ENCODE data around the gene TIMP2. TPM values are rescaled to one million over a fixed set of nuclear protein-coding genes. Genes with fewer than 3 reads are reported as not detected.

The TIMP2 gene
- total and polyA plus RNA-seq, 2 of the 13 experiments (the other 11 are each of a cell fraction or from before 2014, with no cell fraction given) = 3.8 to 8.5 TPM

GRCh38 chr17:78862073-78863023, 62.8 kb downstream of the TIMP2 start (continued):
- TF ChIP-seq, protein P1, sequence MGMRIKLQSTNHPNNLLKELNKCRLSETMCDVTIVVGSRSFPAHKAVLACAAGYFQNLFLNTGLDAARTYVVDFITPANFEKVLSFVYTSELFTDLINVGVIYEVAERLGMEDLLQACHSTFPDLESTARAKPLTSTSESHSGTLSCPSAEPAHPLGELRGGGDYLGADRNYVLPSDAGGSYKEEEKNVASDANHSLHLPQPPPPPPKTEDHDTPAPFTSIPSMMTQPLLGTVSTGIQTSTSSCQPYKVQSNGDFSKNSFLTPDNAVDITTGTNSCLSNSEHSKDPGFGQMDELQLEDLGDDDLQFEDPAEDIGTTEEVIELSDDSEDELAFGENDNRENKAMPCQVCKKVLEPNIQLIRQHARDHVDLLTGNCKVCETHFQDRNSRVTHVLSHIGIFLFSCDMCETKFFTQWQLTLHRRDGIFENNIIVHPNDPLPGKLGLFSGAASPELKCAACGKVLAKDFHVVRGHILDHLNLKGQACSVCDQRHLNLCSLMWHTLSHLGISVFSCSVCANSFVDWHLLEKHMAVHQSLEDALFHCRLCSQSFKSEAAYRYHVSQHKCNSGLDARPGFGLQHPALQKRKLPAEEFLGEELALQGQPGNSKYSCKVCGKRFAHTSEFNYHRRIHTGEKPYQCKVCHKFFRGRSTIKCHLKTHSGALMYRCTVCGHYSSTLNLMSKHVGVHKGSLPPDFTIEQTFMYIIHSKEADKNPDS (CRISPR knock-in tag; IDR thresholded peaks at IDR 0.05) = no peak
- TF ChIP-seq ELF3 (CRISPR knock-in tag; IDR thresholded peaks at IDR 0.05) (no peak), ZNF354B (CRISPR knock-in tag; IDR thresholded peaks at IDR 0.05) (no peak), GATAD2A (CRISPR knock-in tag; IDR thresholded peaks at IDR 0.05) (no peak), NFIB (CRISPR knock-in tag; IDR thresholded peaks at IDR 0.05; ENCODE audit: borderline replicate concordance) (no peak), THAP11 (CRISPR knock-in tag; IDR thresholded peaks at IDR 0.05) (no peak), ZNF564 (CRISPR knock-in tag; IDR thresholded peaks at IDR 0.05) (no peak), STAT5B (CRISPR knock-in tag; IDR thresholded peaks at IDR 0.05) (no peak), NRL (CRISPR knock-in tag; IDR thresholded peaks at IDR 0.05; ENCODE audit: borderline replicate concordance) (no peak), CC2D1A (CRISPR knock-in tag; IDR thresholded peaks at IDR 0.05) (no peak), ZFP41 (CRISPR knock-in tag; IDR thresholded peaks at IDR 0.05; ENCODE audit: borderline replicate concordance) (no peak), ZNF777 (CRISPR knock-in tag; IDR thresholded peaks at IDR 0.05) (no peak), HNRNPH1 (optimal IDR thresholded peaks at IDR 0.05; ENCODE audit: low read depth, low read length) (no peak), MED13 (CRISPR knock-in tag; IDR thresholded peaks at IDR 0.05) (no peak), ZNF761 (CRISPR knock-in tag; conservative IDR thresholded peaks at IDR 0.05) (no peak), ZNF276 (CRISPR knock-in tag; IDR thresholded peaks at IDR 0.05; ENCODE audit: low read depth) (no peak), SAP130 (CRISPR knock-in tag; IDR thresholded peaks at IDR 0.05; ENCODE audit: low read depth) (peak; percentile 39), NFYB (CRISPR knock-in tag; IDR thresholded peaks at IDR 0.05) (no peak)
- TF ChIP-seq, protein P2, sequence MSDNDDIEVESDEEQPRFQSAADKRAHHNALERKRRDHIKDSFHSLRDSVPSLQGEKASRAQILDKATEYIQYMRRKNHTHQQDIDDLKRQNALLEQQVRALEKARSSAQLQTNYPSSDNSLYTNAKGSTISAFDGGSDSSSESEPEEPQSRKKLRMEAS (IDR thresholded peaks at IDR 0.05) = peak; percentile 21; the same call in 1 of the 2 replicates
- TF ChIP-seq, protein P3, sequence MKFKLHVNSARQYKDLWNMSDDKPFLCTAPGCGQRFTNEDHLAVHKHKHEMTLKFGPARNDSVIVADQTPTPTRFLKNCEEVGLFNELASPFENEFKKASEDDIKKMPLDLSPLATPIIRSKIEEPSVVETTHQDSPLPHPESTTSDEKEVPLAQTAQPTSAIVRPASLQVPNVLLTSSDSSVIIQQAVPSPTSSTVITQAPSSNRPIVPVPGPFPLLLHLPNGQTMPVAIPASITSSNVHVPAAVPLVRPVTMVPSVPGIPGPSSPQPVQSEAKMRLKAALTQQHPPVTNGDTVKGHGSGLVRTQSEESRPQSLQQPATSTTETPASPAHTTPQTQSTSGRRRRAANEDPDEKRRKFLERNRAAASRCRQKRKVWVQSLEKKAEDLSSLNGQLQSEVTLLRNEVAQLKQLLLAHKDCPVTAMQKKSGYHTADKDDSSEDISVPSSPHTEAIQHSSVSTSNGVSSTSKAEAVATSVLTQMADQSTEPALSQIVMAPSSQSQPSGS (CRISPR knock-in tag; IDR thresholded peaks at IDR 0.05) = no peak
- TF ChIP-seq, protein P4, sequence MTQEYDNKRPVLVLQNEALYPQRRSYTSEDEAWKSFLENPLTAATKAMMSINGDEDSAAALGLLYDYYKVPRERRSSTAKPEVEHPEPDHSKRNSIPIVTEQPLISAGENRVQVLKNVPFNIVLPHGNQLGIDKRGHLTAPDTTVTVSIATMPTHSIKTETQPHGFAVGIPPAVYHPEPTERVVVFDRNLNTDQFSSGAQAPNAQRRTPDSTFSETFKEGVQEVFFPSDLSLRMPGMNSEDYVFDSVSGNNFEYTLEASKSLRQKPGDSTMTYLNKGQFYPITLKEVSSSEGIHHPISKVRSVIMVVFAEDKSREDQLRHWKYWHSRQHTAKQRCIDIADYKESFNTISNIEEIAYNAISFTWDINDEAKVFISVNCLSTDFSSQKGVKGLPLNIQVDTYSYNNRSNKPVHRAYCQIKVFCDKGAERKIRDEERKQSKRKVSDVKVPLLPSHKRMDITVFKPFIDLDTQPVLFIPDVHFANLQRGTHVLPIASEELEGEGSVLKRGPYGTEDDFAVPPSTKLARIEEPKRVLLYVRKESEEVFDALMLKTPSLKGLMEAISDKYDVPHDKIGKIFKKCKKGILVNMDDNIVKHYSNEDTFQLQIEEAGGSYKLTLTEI (CRISPR knock-in tag; conservative IDR thresholded peaks at IDR 0.05) = no peak
